Measurements from ENCODE around the gene CTNNA1.

CTNNA1 gene

DNA sequence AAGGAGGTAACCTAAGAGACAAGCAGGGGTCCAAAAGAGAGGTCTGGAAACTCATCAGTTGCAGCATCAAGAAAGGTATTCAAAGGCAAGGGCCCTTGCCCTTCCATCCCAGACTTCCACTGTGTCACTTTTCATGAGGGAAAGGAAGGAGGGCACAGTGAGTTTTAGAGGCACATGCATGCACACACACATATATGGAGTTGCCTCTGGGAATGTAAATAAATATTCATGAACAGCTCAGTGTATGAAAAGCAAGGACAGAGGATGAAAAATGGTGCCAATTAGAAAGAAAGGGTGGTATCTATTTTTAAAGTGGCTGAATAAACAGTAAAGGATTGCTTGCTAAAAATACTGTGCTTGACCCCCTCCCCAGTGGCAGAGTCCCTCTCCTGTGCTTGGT is 227.2 kb downstream of the CTNNA1 start:
- Histone ChIP-seq H3K27me3 (ENCODE audit: low read length) (no peaks in the 10 kb centered on the region), H3F3A (ENCODE audit: insufficient read depth) (no peaks in the 10 kb centered on the region), H3K4me3 (ENCODE audit: insufficient read depth, low read length, poor library complexity, severe bottlenecking) (no peak overlapping the region), H2AFZ (ENCODE audit: low read depth, low read length, severe bottlenecking) (no peak overlapping the region), H3K79me2 (ENCODE audit: insufficient read depth, low read length) (no peaks in the 10 kb centered on the region), H4K20me1 (ENCODE audit: low read depth, low read length) (no peaks in the 10 kb centered on the region), H3K27ac (ENCODE audit: low read depth, low read length) (no peak overlapping the region), H3K9me2 (replicated peaks; ENCODE audit: insufficient read depth, low read length) (no peaks in the 10 kb centered on the region), H3K36me3 (ENCODE audit: low read length) (no peaks in the 10 kb centered on the region), H3K9me3 (ENCODE audit: insufficient read depth, low read length) (no peaks in the 10 kb centered on the region), H3K4me2 (ENCODE audit: low read depth, low read length, poor library complexity, severe bottlenecking) (no peak overlapping the region), H3K9ac (ENCODE audit: low read length) (no peak overlapping the region)
- TF ChIP-seq EZH2phosphoT487 (conservative IDR thresholded peaks at IDR 0.05; ENCODE audit: low read length) (no peak), CTCF (IDR thresholded peaks at IDR 0.05; ENCODE audit: insufficient read depth, low read length, poor library complexity, severe bottlenecking) (no peak)

DNA sequence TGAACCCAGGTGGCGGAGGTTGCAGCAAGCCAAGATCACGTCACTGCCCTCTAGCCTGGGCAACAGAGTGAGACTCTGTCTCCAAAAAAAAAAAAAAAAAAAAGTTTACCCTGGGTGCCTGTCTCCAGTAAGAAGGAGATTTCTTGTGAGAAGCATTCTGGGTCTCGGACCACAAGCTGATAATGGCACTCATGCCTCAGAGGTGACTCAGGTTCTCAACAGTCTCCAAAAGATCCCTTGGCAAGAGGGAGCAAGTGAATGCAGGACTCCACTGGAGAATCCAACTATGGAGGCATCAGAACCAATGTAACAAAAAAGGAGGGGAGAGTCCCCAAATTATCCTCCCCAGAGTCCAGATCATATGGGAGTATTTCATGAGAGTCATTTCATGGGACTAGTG is 227.9 kb downstream of the CTNNA1 start:
- Histone ChIP-seq H3K9me2 (replicated peaks; ENCODE audit: insufficient read depth, low read length) (no peaks in the 10 kb centered on the region), H3K79me2 (ENCODE audit: insufficient read depth, low read length) (no peaks in the 10 kb centered on the region), H2AFZ (ENCODE audit: low read depth, low read length, severe bottlenecking) (no peak overlapping the region), H3K27me3 (ENCODE audit: low read length) (no peaks in the 10 kb centered on the region), H4K20me1 (ENCODE audit: low read depth, low read length) (no peaks in the 10 kb centered on the region), H3K9ac (ENCODE audit: low read length) (no peak overlapping the region), H3K4me2 (ENCODE audit: low read depth, low read length, poor library complexity, severe bottlenecking) (no peak overlapping the region), H3K36me3 (ENCODE audit: low read length) (no peaks in the 10 kb centered on the region), H3F3A (ENCODE audit: insufficient read depth) (no peaks in the 10 kb centered on the region), H3K27ac (ENCODE audit: low read depth, low read length) (no peak overlapping the region), H3K4me3 (ENCODE audit: insufficient read depth, low read length, poor library complexity, severe bottlenecking) (no peak overlapping the region), H3K9me3 (ENCODE audit: insufficient read depth, low read length) (no peaks in the 10 kb centered on the region)
- TF ChIP-seq EZH2phosphoT487 (conservative IDR thresholded peaks at IDR 0.05; ENCODE audit: low read length): no peak
- no peak for TF ChIP-seq CTCF (IDR thresholded peaks at IDR 0.05; ENCODE audit: insufficient read depth, low read length, poor library complexity, severe bottlenecking)

DNA sequence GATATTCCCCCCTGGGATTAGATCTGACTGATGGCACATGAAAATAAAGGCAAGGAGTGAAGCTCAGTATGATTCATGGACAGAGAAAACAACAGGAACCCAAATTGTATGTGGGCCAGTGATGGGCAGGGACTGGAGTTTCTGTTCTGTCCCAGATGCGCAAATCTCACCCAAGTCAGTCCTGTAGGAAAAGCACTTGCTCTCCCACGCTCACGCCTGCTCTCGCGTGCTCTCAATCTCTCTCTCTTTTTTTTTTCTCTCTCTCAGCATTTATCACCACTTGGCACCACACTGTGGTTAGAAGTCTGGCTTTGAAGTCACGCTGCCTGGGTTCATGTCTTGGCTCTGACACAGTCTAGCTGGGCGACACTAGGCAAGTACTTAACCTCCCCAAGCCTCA is 228.4 kb downstream of the CTNNA1 start:
- Histone ChIP-seq H3K9ac (ENCODE audit: low read length) (no peak overlapping the region), H3K27me3 (ENCODE audit: low read length) (no peaks in the 10 kb centered on the region), H3F3A (ENCODE audit: insufficient read depth) (no peaks in the 10 kb centered on the region), H3K9me3 (ENCODE audit: insufficient read depth, low read length) (no peaks in the 10 kb centered on the region), H2AFZ (ENCODE audit: low read depth, low read length, severe bottlenecking) (no peak overlapping the region), H3K36me3 (ENCODE audit: low read length) (no peaks in the 10 kb centered on the region), H3K79me2 (ENCODE audit: insufficient read depth, low read length) (no peaks in the 10 kb centered on the region), H3K4me3 (ENCODE audit: insufficient read depth, low read length, poor library complexity, severe bottlenecking) (no peak overlapping the region), H4K20me1 (ENCODE audit: low read depth, low read length) (no peaks in the 10 kb centered on the region), H3K9me2 (replicated peaks; ENCODE audit: insufficient read depth, low read length) (no peaks in the 10 kb centered on the region), H3K27ac (ENCODE audit: low read depth, low read length) (no peak overlapping the region), H3K4me2 (ENCODE audit: low read depth, low read length, poor library complexity, severe bottlenecking) (no peak overlapping the region)
- TF ChIP-seq EZH2phosphoT487 (conservative IDR thresholded peaks at IDR 0.05; ENCODE audit: low read length): no peak
- TF ChIP-seq CTCF (IDR thresholded peaks at IDR 0.05; ENCODE audit: insufficient read depth, low read length, poor library complexity, severe bottlenecking): no peak

DNA sequence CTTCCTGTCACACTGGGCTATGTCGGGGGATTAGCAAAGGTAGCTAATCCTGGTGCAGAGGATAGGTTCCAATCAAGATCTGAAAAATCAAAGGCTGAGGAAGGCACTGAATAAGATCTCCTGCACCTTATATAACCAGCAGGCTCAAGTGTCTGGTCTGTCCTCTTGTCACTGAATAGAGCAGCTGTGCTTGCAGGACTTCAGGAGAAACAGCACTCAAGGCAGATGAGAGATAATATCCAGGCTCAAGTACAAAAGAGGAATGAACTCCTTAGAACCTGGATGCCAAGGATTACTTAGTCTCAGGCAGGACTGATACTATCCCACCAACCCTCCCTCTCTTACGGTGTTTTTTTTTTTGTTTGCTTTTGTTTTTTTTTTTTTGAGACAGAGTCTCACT is 230.8 kb downstream of the CTNNA1 start:
- TF ChIP-seq EZH2phosphoT487 (conservative IDR thresholded peaks at IDR 0.05; ENCODE audit: low read length) (no peak), CTCF (IDR thresholded peaks at IDR 0.05; ENCODE audit: insufficient read depth, low read length, poor library complexity, severe bottlenecking) (no peak)

More for the DNA sequence above, 230.8 kb downstream of the CTNNA1 start:
- Histone ChIP-seq H3K27me3 (ENCODE audit: low read length) (no peaks in the 10 kb centered on the region), H3K36me3 (ENCODE audit: low read length) (no peaks in the 10 kb centered on the region), H3K27ac (ENCODE audit: low read depth, low read length) (no peak overlapping the region), H3K79me2 (ENCODE audit: insufficient read depth, low read length) (no peaks in the 10 kb centered on the region), H2AFZ (ENCODE audit: low read depth, low read length, severe bottlenecking) (no peak overlapping the region), H3K9me3 (ENCODE audit: insufficient read depth, low read length) (no peaks in the 10 kb centered on the region), H3K4me2 (ENCODE audit: low read depth, low read length, poor library complexity, severe bottlenecking) (no peak overlapping the region), H4K20me1 (ENCODE audit: low read depth, low read length) (no peaks in the 10 kb centered on the region), H3K9me2 (replicated peaks; ENCODE audit: insufficient read depth, low read length) (no peaks in the 10 kb centered on the region), H3K4me3 (ENCODE audit: insufficient read depth, low read length, poor library complexity, severe bottlenecking) (no peak overlapping the region), H3K9ac (ENCODE audit: low read length) (no peak overlapping the region), H3F3A (ENCODE audit: insufficient read depth) (no peaks in the 10 kb centered on the region)

All from SU-DHL-6 (cell line).